Panc1 (cell line): ENCODE data around the gene ICAM4. TPM values are rescaled to one million over a fixed set of nuclear protein-coding genes. Genes with fewer than 3 reads are reported as not detected.

ENCODE experiments used
- ATAC-seq: fragments of 200-7000 bp; cut with Tn5 transposase; 2 replicates; pipeline ENCODE4 v1.9.1; 2020; ENCODE audit warnings: mild to moderate bottlenecking, moderate library complexity
- BruUV-seq: library from RNA; stranded (reverse); fragments of 400-500 nt; replicated peaks from 2 replicates; lab custom pipeline; 2021; lab: Mats Ljungman, UMichigan
- CTCF ChIA-PET: fragments of 300-600 bp; sonication (Branson Sonifier 250); formaldehyde crosslinking; loops from one replicate; lab custom pipeline; 2022; ENCODE audit warnings: antibody characterized with exemption; lab: Charles Lee
- POLR2A ChIA-PET: fragments of 300-600 bp; sonication (Branson Sonifier 250); formaldehyde crosslinking; loops from one replicate; lab custom pipeline; 2022; ENCODE audit warnings: antibody characterized with exemption; lab: Charles Lee
- DNase-seq: peaks from one replicate; pipeline ENCODE4 v3.0.0-alpha.2; 2010; ENCODE audit warnings: low read depth, low spot score
- H3K27ac ChIP-seq: 2 replicates; pipeline ENCODE4 v1.5.1; 2011; ENCODE audit warnings: mild to moderate bottlenecking, low read length, inconsistent platforms
- H3K27me3 ChIP-seq: fragments of 200-500 bp; sonication (Bioruptor generic); 2 replicates; pipeline ENCODE4 v1.6.0; 2014; ENCODE audit warnings: low read length, inconsistent platforms; ENCODE audit not compliant: control insufficient read depth, insufficient read depth
- H3K36me3 ChIP-seq: fragments of 200-500 bp; sonication (Bioruptor generic); 2 replicates; pipeline ENCODE4 v1.5.1; 2014; ENCODE audit warnings: inconsistent platforms, mild to moderate bottlenecking, low read length, moderate library complexity; ENCODE audit not compliant: control insufficient read depth, insufficient read depth
- H3K4me1 ChIP-seq: 2 replicates; pipeline ENCODE4 v1.5.1; 2011; ENCODE audit warnings: inconsistent platforms, mild to moderate bottlenecking, low read length, moderate library complexity; ENCODE audit not compliant: control insufficient read depth, insufficient read depth
- H3K4me3 ChIP-seq, 2 experiments: 2 replicates each; pipeline ENCODE4 v1.5.1; 2011 to 2012; ENCODE audit warnings: low read depth in 2 of 2, low read length in 2 of 2, mild to moderate bottlenecking in 2 of 2, inconsistent platforms in 1 of 2, moderate library complexity in 1 of 2
- H3K9me3 ChIP-seq: fragments of 200-500 bp; sonication (Bioruptor generic); 2 replicates; pipeline ENCODE4 v1.5.1; 2014; ENCODE audit warnings: low read depth, mild to moderate bottlenecking, inconsistent platforms, low read length, moderate library complexity; ENCODE audit not compliant: control insufficient read depth, insufficient read depth
- CTCF ChIP-seq: fragments of 450-650 bp; IDR thresholded peaks from 2 replicates; pipeline ENCODE4 v1.5.1; 2017; ENCODE audit warnings: mild to moderate bottlenecking
- POLR2AphosphoS5 ChIP-seq: IDR thresholded peaks from 2 replicates; pipeline ENCODE4 v1.6.1; 2012; ENCODE audit warnings: mild to moderate bottlenecking, low read depth, low read length, moderate library complexity
- REST ChIP-seq, 2 experiments: IDR thresholded peaks; 2 replicates each; pipeline ENCODE4 v1.6.1; 2011 to 2012; ENCODE audit warnings: low read depth in 2 of 2, control low read depth in 1 of 2, low read length in 1 of 2, mild to moderate bottlenecking in 1 of 2, moderate library complexity in 1 of 2; ENCODE audit not compliant: insufficient read depth in 1 of 2
- SIN3A ChIP-seq: IDR thresholded peaks from 2 replicates; pipeline ENCODE4 v1.6.1; 2012; ENCODE audit warnings: low read depth, mild to moderate bottlenecking, low read length, moderate library complexity, borderline replicate concordance; ENCODE audit not compliant: insufficient read depth
- TCF7L2 ChIP-seq: IDR thresholded peaks from 2 replicates; pipeline ENCODE4 v1.6.1; 2011; ENCODE audit warnings: mild to moderate bottlenecking, low read depth, low read length, inconsistent platforms
- in situ Hi-C: cut with HindIII; loops from 2 replicates; pipeline ENCODE4 v1.10.0; 2016; ENCODE audit warnings: low sequenced_read_pairs, low pct_unique_long_range_greater_than_20kb
- intact Hi-C: fragments of 100-400 bp; cut with micrococcal nuclease; formaldehyde crosslinking; loops from one replicate; pipeline ENCODE4 v1.10.0; 2022; ENCODE audit not compliant: unreplicated experiment
- total RNA-seq: library from RNA; stranded (reverse); gene quantifications from one replicate; pipeline ENCODE4 v1.2.1, GENCODE V29; 2021; ENCODE audit not compliant: unreplicated experiment

Gene ICAM4
- total RNA-seq, 1 experiment from 2014 or later, result 2.8 TPM

GRCh38 chr19:10258080-10258710 is 28.6 kb upstream of the ICAM4 start:
- H3K4me1 ChIP-seq, result peaks cover 6% of the 10 kb centered on the region; the same call in 1 of the 2 replicates
- POLR2A ChIA-PET, result interaction anchor here (1.0 kb wide), 1 partner anchor 122 kb away, joined by 3 read pairs; the partner anchor contains the start of gene TYK2
- ATAC-seq, result no peak

More at GRCh38 chr19:10258080-10258710, 28.6 kb upstream of the ICAM4 start:
- no TSS peak for BruUV-seq
- no peak overlapping the region for H3K4me3 ChIP-seq
- H3K36me3 ChIP-seq, result no peaks in the 10 kb centered on the region
- in situ Hi-C loops, result no loop called here
- H3K9me3 ChIP-seq, result no peaks in the 10 kb centered on the region
- no peaks in the 10 kb centered on the region for H3K27me3 ChIP-seq
- DNase-seq, result no peak
- intact Hi-C loops, result loop anchor here (5.0 kb wide), 1 partner anchor 129 kb away; no protein-coding TSS in a partner anchor
- CTCF ChIA-PET, result interaction anchor here (0.5 to 1.8 kb wide), 7 partner anchors 11 to 225 kb away, joined by 3 to 13 read pairs (median 4); no protein-coding TSS in a partner anchor
- TF ChIP-seq SIN3A (no peak), POLR2AphosphoS5 (no peak), TCF7L2 (no peak), CTCF (no peak), REST (IDR thresholded peaks at IDR 0.05; ENCODE audit: insufficient read depth in 1 of 2, low read depth in 2 of 2, low read length in 1 of 2) (no peak)
- H3K27ac ChIP-seq, result no peak overlapping the region
